ENCODE results near the gene WFS1. TPM values are rescaled to one million over a fixed set of nuclear protein-coding genes. Genes with fewer than 3 reads are reported as not detected.

Gene WFS1
- total RNA-seq, 1 donor from 2014 or later: 26.0 TPM

GRCh38 chr4:6229671-6230501 is 39.8 kb upstream of the WFS1 start:
- H3K36me3 ChIP-seq (ENCODE audit: control insufficient read depth, insufficient read depth, low read length): no peaks in the 10 kb centered on the region
- no peak for TF ChIP-seq CTCF (IDR thresholded peaks at IDR 0.05; ENCODE audit: insufficient read depth, low read length, poor library complexity, severe bottlenecking)
- H3K4me3 ChIP-seq (ENCODE audit: low read depth, low read length): no peak overlapping the region
- no peak for DNase-seq (ENCODE audit: low read depth)
- no peaks in the 10 kb centered on the region for H3K27me3 ChIP-seq (ENCODE audit: control insufficient read depth, insufficient read depth, low read length)

GRCh38 chr4:6230502-6230785 is 39.2 kb upstream of the WFS1 start:
- no peak for TF ChIP-seq CTCF (IDR thresholded peaks at IDR 0.05; ENCODE audit: insufficient read depth, low read length, poor library complexity, severe bottlenecking)
- H3K27me3 ChIP-seq (ENCODE audit: control insufficient read depth, insufficient read depth, low read length): no peaks in the 10 kb centered on the region
- no peak for DNase-seq (ENCODE audit: low read depth)
- H3K4me3 ChIP-seq (ENCODE audit: low read depth, low read length): no peak overlapping the region
- H3K36me3 ChIP-seq (ENCODE audit: control insufficient read depth, insufficient read depth, low read length): no peaks in the 10 kb centered on the region

- TF ChIP-seq CTCF (IDR thresholded peaks at IDR 0.05; ENCODE audit: insufficient read depth, low read length, poor library complexity, severe bottlenecking): no peak
- H3K27me3 ChIP-seq (ENCODE audit: control insufficient read depth, insufficient read depth, low read length): peaks cover 4% of the 10 kb centered on the region
- H3K4me3 ChIP-seq (ENCODE audit: low read depth, low read length): no peak overlapping the region
- H3K36me3 ChIP-seq (ENCODE audit: control insufficient read depth, insufficient read depth, low read length): no peaks in the 10 kb centered on the region
- no peak for DNase-seq (ENCODE audit: low read depth)
These were observed 38.6 kb upstream of the WFS1 start for GRCh38 chr4:6230827-6231662.

- TF ChIP-seq CTCF (IDR thresholded peaks at IDR 0.05; ENCODE audit: insufficient read depth, low read length, poor library complexity, severe bottlenecking): no peak
- Histone ChIP-seq H3K36me3 (ENCODE audit: control insufficient read depth, insufficient read depth, low read length) (no peaks in the 10 kb centered on the region), H3K4me3 (ENCODE audit: low read depth, low read length) (no peak overlapping the region), H3K27me3 (ENCODE audit: control insufficient read depth, insufficient read depth, low read length) (peaks cover 4% of the 10 kb centered on the region)
- DNase-seq (ENCODE audit: low read depth): no peak
These were observed 37.9 kb upstream of the WFS1 start for GRCh38 chr4:6231663-6232165.

- Histone ChIP-seq H3K27me3 (ENCODE audit: control insufficient read depth, insufficient read depth, low read length) (peaks cover 4% of the 10 kb centered on the region), H3K4me3 (ENCODE audit: low read depth, low read length) (no peak overlapping the region), H3K36me3 (ENCODE audit: control insufficient read depth, insufficient read depth, low read length) (no peaks in the 10 kb centered on the region)
- no peak for TF ChIP-seq CTCF (IDR thresholded peaks at IDR 0.05; ENCODE audit: insufficient read depth, low read length, poor library complexity, severe bottlenecking)
- no peak for DNase-seq (ENCODE audit: low read depth)
These were observed 36.5 kb upstream of the WFS1 start for GRCh38 chr4:6232836-6233785.
